ENCODE results near the gene ABHD5.

ABHD5 gene

GRCh38 chr3:43757666-43758321 lies 67.1 kb downstream of the ABHD5 start:
- DNase-seq = peak; percentile 30 to 83 (median 60)

DNA sequence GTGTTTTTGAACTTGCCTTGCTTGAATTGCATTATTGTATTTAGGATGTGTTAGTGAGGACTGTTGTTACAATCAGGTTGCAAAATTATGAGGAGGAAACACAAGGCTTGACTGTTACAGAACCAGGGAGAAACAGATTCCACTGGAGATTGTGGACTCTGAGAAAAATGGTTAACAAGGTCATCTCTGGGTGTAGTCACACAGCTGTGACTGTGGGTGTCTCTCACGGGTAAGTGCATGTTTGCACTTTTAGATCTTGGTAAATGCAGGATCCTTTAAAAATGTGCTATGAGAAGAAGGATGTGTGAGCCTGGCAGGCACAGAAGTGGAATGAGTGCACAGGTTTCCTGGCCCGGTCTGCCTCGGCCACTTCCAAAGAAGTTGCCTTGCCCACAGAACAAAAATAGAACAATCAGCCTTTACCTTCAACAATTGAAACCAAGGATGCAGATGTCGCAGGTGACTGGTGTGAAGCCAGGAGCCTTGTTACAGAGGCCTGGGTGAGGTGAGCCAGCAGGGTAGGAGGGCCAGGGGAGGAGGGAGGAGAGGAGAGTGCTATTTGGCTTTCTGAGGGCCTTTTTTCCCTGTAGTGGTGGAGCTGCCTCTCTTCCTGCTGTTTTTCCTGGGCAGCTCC lies 68.0 kb downstream of the ABHD5 start:
- peak in 3 of 4 experiments; percentile 20 to 46 (median 35) for DNase-seq

- DNase-seq = peak; percentile 50 to 75 (median 68)
Observed at GRCh38 chr3:43759297-43759782, 68.6 kb downstream of the ABHD5 start.

- DNase-seq = peak in 3 of 4 experiments; percentile 39 to 43 (median 40)
Observed at GRCh38 chr3:43759938-43760337, 69.2 kb downstream of the ABHD5 start.

- no peak for DNase-seq
Observed at GRCh38 chr3:43760938-43761337, 70.2 kb downstream of the ABHD5 start.

DNA sequence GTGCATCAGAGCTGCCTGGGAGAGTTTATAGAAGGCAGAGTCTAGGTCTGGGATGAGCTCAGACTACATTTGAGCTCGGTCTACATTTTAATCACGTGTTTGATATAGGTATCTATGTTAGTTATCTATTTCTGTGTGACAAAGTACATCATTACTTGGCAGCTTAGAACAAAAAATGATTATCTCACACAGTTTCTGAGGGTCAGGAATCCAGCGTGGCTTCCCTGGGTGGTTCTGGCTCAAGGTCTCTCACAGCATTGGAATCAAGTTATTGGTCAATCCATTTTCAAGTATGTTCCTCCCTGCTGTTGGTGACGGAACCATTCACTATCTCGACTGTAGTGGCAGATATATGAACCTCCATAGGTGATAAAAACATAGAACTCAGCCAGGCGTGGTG lies 71.7 kb downstream of the ABHD5 start:
- DNase-seq = no peak

- DNase-seq = no peak
Observed at GRCh38 chr3:43764056-43764455, 73.3 kb downstream of the ABHD5 start.

GRCh38 chr3:43764471-43764870 lies 73.7 kb downstream of the ABHD5 start:
- DNase-seq = no peak

- DNase-seq = no peak
Observed at GRCh38 chr3:43765521-43765971, 74.8 kb downstream of the ABHD5 start.

- peak in 1 of 4 experiments; percentile 12 for DNase-seq
Observed at GRCh38 chr3:43766672-43767465, 76.1 kb downstream of the ABHD5 start.

DNA sequence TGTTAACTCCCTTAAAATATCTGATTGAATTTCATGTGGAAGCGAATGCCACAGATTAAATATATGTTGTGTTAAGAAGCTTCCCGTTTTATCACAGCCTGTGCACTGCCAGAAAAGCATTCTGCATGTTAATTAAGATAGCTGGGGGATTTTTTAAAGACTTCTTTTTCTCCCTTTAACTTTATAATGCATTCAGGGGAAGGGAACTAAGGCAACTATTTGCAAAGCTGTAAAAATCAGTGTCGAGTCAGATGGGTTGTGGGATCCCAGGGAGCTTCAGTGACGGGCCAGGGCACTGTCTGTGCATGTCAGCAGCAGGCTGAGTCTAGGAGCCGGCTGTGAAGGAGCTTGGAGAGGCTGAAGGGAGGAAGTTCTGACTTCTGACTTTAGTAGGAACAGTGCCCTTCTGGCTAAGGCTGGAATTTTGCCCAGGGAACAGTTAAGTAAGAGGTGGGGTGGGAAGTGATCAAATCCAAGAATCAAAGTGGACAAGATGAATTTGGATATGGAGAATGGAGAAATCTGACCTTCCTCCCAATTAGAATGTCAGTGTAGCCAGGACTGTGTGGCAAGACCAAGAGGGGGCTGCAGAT lies 77.7 kb downstream of the ABHD5 start:
- peak; percentile 48 to 70 (median 64) for DNase-seq

GRCh38 chr3:43769097-43769884 lies 78.6 kb downstream of the ABHD5 start:
- DNase-seq = peak; percentile 97 to 98 (median 97)

GRCh38 chr3:43769885-43770425 lies 79.2 kb downstream of the ABHD5 start:
- DNase-seq = no peak

DNA sequence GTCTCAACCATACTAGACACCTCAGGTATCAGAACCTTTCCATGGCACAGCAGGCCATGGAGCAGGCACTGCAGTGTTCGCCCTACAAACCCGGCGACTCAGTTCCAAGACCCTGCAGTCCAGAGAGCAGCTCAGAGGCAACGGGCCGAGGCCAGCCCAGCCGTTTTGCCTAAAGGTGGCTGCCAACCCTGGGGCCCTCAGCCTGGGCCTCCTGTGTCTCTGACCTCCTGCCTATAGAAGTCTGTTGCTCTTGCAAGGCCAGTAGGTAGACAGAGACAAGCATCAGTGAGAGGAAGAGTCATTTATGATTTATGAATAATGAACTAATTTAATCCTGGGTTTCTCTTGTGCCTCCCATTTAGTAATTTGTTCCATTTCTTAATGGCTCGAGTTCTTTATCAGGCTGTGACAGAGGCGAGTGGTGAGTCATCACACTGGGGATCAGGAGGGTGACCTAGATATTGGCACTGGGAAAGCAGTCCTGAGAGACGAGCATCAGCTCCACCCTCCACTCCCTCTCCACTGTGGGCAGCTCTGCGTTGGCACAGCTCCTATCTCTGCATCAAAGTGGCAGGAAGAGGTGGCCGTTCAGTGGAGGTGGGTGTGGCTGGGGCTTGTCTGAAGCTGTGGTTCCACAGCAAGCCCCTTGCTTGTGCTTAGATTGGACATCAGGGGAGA lies 79.8 kb downstream of the ABHD5 start:
- peak; percentile 57 to 76 (median 62) for DNase-seq

DNA sequence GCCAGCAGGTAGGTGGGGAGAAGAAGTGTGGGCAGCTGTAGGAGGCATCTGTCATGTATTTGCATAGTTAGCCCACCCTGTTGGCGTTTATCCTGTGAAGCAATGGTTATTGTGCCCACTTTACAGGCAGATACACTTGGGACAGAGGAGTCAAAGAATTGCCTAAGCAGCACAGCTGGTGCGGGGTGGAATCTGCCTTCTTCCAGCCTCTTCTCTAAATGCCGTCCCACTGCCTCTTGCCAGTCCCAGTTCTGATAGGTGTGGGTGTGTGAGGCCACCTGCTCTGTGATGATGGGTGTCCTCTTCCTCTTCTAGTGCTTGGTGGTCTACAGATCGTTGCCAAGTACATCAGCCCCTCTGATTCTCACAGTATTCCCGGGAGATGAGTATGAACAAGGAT lies 80.9 kb downstream of the ABHD5 start:
- DNase-seq = no peak

DNA sequence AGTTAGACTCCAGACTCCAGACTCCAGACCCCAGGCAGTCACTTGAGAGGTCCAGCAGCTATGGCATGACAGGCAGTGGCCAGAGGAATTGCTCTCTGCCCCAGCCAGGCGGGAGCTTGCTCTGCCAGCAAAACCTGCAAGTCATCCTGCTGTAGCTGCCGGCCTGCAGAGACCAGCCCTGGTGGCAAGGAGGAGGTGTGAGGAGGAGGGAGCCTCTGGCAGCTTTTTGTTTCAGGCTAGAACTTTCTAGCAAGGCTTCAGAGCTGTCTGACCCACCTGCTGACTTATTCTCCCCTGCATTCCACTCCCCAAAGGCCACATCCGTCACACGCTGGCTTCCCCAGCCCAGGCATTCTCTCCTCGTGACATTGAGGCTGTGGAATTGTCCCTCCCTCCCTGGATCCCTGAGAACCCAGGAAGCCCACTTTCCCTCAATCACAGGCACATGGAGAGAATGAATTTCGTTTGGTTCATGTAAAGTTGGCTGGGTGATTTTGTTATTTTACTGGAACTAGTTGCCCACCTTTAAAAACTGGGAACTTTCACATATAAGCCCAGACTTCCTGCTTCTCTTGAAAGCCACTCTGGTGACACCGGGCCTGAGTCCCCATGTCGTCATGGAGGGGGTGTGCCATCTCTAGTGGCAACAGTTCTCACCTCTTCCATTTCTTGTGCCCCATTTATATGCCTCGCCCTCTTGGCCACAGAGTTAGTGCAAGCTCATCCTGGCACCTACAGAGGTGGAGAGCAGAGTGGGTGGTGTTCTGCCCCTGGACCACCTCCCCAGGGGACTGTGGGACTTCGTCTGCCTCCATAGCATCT lies 82.7 kb downstream of the ABHD5 start:
- DNase-seq = peak; percentile 43 to 74 (median 64)

GRCh38 chr3:43774799-43775198 lies 84.1 kb downstream of the ABHD5 start:
- no peak for DNase-seq

DNA sequence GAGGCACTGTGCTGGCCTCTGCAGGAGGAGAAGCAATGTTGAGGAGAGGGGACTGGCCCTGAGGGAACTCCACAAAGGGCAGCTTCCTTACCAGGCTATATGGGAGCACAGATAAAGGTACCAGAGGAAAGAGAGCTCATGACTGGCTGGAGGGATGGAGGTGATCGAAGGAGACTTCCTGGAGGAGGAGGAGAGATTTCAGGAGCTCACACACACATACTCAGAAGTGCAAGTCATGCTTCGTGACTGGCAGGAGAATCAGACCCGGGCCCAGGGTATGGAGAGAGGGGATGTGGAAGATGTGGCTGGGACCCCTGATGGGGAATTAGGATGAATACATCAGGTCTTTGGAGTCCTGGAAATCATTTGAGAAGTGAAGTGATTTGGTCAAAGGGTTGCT lies 85.4 kb downstream of the ABHD5 start:
- DNase-seq = no peak

DNA sequence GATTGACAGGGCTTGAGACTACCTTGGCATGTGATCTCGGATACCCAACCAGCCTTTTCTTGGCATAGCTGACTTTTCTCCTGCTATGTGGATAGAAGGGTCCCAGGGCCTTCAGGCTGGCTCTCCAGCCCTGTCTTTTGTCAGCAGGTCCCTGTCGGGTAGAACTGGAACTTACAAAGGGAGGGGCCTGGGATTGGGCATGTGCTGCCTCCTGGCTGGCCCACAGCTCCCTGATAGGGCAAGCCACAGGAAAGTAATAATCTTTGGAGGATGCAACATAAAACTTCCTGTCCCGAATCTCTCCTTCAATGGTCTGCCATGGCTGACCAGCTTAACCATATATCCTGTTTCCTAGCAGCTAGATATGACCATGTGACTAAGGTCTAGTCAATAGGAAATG lies 89.1 kb downstream of the ABHD5 start:
- no peak for DNase-seq

- no peak for DNase-seq
Observed at GRCh38 chr3:43782541-43782940, 91.8 kb downstream of the ABHD5 start.
